Iris pigment epithelial cell (primary cell): ENCODE measurements around the gene FAF1.
A peak's percentile ranks its signal among the peaks of the same experiment; 100 is the strongest.
"Not testable (repeated sequence)": the region's sequence is repeated elsewhere in the genome, so short reads cannot be mapped to it uniquely, and the experiment has no call there.

Source experiments
- DNase-seq: peaks from one replicate; pipeline ENCODE4 v3.0.0-alpha.2; 2011; ENCODE audit warnings: low read depth

FAF1 gene

DNA sequence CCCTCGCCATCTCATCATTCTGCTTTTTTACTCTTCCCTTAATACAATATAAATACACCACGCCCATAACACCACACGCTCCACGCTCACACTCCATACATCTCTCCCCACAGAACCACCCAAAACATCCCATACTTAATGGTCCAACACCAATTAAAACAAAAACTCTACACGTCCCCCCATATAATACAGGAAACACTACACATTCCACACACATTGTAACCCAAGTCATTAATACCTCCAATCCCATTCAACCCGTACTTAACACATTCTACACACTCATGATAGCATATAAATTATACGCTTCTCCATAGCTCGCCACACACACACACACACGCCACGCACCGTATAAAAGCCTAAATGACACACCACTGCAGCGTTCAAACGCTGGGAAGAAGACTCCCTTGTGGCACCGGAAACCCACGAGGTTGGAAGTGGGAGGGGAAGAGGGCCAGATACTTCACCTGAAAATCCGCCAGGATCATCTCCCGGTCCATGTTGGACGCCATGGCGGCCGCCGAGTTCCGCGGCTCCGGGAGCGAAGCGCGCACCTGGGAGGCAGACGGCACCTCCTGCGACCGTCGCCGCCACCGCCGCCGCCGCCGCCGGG, 659 bp downstream of the FAF1 start:
- DNase-seq = peak; percentile 35

DNA sequence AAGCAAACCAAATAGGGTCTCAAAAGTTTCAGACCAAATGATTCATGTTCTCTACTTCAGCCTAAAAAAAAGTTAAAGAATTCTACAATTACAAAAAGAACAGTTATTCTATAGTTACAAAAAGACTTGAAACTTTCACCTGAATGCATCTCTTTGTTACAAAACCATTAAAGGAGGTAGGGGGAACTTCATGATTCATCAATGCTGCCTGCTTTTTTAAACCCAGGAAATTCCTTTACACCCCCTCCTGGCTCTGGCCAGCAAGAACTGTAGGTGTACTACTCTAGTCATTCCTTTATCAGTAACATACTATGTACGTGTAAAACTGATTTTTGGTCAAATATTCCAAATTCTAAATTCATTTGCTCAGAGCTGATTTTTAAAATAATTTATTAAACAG, 5.0 kb downstream of the FAF1 start:
- peak; percentile 13 for DNase-seq

GRCh38 chr1:50952566-50952965, 7.5 kb downstream of the FAF1 start:
- DNase-seq = not testable (repeated sequence)

GRCh38 chr1:50950396-50950795, 9.7 kb downstream of the FAF1 start:
- no peak for DNase-seq

DNA sequence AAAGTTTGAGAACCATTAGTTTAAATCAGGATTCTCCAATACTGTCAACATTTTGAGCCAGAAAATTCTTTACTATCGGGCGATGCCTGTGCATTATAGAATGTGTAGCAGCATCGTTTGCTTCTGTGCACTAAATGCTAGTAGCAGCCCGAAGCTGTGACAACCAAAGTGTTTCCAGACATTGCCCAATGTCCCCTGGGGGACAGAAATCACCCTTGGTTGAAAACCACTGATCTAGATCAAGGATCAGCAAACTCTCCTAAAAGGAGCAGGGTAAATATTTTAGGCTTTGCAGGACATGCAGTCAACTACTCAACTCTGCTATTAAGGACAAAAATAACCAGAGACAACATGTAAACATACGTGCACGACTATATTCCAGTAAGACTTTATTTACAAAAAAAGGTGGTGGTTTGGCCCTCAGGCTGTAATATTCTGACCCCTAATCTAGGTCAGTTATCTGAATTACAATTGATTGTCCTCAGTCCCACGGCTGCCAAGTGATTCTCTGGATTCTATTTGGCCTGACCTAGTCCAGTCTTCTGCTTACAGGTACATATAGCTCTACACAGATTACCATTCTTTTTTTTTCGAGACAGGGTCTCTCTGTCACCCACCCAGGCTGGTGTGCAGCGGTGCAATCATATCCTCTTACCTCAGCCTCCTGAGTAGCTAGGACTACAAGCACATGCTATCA, 10.6 kb downstream of the FAF1 start:
- DNase-seq = no peak

DNA sequence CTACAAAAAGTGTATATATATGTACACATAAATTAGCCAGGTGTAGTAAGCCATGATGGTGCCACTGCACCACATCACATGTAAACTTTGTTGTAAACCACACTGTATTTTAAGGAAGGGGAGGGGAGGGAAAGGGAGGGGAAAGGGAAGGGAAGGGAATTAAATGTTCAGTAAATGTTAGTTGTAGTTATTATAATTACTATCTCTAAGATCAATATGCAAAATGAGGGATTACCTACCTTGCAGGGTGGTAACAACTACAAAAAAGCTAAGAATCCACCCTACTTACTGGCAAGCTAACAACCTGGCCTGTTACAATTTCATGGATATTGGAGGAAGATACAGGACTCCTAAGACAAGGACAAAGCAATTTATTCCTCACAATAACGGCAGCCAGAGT, 17.7 kb downstream of the FAF1 start:
- DNase-seq = no peak

DNA sequence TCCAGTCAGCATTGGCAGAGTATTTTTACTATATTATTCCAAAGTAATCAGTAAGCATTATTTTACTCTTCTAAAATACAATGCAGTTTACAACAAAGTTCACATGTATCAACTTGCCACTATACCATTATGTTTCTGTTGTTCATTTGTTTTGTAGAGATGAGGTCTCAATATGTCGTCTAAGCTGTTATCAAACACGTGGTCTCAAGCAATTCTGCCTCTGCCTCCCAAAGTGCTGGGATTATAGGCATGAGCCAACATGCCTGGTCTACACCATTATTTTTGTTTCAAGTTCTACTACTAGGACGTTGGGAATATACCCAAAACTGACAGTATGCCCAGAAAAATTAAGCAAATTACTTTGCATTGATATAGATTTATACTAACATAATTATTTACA, 19.8 kb downstream of the FAF1 start:
- no peak for DNase-seq

- peak; percentile 12 for DNase-seq
These were observed 23.7 kb downstream of the FAF1 start for GRCh38 chr1:50936321-50936720.

DNA sequence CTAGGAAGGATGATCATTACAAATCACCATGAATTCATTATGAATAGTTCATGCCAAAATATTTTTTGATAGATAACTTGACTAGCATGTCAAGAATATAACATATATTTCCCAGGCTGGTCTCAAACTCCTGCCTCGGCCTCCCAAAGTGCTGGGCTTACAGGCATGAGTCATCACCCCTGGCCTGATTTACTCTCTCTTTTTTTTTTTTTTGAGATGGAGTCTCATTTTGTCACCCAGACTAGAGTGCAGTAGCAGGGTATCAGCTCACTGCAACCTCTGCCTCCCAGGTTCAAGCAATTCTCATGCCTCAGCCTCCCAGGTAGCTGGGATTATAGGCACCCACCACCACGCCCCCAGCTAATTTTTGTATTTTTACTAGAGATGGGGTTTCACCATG, 24.8 kb downstream of the FAF1 start:
- peak; percentile 22 for DNase-seq

GRCh38 chr1:50934838-50935237, 25.2 kb downstream of the FAF1 start:
- no peak for DNase-seq

DNA sequence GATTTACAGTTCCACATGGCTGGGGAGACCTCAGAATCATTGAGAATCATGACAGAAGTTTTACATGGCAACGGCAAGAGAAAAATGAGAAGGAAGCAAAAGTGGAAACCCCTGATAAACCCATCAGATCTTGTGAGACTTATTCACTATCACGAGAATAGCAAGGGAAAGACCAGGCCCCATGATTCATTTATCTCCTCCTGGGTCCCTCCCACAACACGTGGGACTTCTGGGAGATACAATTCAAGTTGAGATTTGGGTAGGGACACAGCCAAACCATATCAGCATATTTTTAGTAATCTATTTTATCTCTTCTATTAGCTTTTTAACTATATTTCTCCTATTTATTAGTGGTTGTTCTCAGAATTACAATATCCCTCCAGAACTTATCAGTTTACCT, 26.3 kb downstream of the FAF1 start:
- not testable (repeated sequence) for DNase-seq

DNA sequence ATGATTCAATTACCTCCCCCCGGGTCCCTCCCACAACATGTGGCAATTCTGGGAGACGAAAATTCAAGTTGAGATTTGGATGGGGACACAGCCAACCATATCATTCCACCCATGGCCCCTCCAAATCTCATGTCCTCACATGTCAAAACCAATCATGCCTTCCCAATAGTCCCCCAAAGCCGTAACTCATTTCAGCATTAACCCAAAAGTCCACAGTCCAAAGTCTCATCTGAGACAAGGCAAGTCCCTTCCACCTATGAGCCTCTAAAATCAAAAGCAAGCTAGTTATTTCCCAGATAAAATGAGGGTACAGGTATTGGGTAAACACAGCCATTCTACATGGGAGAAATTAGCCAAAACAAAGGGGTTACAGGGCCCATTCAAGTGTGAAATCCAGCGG, 28.0 kb downstream of the FAF1 start:
- DNase-seq = not testable (repeated sequence)

GRCh38 chr1:50930965-50931737, 28.9 kb downstream of the FAF1 start:
- peak; percentile 31 for DNase-seq

DNA sequence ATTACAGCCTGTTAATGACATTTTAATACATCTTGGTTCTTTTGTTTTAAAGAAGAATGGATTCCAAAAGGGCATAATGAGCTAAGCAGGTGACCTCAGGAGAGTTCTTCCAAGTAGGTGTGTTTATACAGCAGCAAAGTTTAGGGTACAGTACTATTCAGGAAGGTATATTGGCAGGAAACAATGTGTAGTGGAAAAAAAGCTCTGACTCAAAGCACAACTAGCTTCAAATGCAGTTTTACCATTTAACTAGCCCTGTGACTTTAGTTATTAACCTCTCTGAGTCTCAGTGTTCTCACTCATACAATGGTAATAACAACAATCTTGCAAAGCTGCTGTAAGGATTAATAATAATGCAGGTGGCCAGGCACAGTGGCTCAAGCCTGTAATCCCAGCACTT, 29.9 kb downstream of the FAF1 start:
- DNase-seq = no peak

DNA sequence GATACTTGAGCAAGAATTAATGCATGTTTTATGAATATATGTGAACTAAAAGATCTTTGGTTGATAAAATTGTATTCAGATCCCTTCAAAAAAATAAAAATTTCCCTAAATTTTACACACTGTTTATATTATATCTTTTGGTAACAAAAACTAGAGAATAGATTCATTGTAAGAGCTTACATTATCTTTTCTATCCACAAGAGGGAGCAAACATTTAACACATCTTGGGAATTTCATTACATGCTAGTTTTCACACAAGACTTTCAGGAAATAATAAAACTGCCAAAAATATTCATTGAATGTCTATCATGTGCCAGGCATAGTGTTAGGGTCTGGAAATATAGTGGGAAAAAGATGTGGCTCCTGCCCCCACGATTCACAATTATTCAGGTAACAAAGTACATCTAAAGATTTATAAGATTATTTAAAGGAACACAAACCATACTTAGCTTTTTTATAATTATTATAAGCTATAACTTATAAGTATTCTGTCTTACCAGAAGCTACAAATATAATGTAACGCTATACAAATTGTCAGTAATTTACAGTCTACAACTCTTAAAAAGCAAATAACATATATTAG, 30.6 kb downstream of the FAF1 start:
- DNase-seq = peak; percentile 49

- no peak for DNase-seq
These were observed 36.5 kb downstream of the FAF1 start for GRCh38 chr1:50923564-50923963.

DNA sequence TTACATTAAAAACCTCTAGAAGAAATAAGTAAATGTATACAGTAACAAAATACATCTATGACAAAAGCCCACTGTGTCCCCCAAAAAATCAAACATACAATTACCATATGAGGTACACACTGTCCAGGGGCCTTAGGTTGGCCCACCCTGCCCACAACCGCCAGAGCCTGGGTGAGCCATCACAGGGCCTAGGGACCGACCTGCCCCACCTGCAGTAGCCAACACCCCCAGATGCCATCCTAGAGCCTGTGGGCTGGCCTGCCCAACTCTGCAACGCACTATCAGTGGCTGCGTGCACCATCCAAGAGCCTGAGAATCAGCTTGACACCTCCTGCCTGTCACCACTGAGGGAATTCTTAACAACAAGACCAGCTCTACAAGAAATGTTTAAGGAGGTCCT, 39.0 kb downstream of the FAF1 start:
- no peak for DNase-seq

DNA sequence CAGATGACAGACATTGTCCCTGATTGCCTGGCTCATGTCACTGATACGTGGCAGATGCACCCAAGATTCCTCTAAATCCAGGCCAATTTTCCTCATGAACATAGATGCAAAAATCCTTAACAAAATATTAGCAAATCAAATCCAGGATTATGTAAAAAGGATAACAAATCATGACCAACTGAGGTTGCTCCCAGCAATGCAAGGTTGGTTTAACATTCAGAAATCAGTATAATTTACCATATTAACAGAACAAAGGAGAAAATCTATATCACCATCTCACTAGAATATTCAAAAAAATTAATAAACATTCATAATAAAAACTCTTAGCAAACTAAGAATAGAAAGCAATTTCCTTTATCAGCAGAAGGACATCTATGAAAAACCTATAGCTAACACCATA, 39.7 kb downstream of the FAF1 start:
- no peak for DNase-seq

DNA sequence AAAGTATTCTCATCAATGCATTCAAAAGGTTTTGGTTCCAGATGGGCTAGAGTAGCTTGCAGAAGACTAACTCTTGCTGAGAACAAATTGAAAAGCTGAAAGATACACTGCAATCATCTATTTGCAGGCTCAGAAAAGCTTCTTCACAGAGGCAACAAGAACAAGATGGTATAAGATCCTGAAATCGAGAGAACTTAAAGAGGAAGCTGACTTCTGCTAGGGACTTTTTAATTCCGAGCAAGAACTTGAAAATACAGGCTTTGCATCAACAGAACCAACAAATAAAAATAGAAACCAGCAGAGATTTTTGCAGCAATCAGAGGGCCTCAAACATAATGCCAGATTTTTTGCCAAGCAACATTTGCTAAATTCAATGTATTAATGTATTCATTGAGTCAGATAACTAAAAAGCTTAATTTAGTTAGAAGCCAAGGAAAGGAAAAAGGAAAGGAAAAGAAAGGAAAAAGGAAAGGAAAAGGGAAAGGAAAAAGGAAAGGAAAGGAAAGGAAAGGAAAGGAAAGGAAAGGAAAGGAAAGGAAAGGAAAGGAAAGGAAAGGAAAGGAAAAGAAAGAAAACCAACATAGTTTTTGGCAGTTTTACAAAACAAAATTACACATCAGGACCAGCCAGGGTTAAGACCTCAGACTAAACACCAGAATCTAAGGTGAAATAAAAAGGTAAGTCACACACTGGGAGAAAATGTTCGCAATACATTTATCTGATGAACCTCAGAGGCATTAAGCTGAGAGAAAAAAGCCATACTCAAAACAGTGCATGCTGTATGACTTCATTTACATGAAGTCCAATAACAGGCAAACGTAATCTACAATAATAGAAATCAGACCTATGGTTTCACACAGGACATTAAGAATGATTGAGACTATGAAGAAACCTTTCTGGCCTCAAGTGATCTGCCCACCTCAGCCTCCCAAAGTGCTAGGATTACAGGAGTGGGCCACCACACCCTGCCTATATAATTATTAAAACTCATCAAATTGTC, 42.6 kb downstream of the FAF1 start:
- DNase-seq = no peak

- no peak for DNase-seq
These were observed 44.4 kb downstream of the FAF1 start for GRCh38 chr1:50915621-50916020.

GRCh38 chr1:50913954-50914353, 46.1 kb downstream of the FAF1 start:
- peak; percentile 21 for DNase-seq

GRCh38 chr1:50910356-50910755, 49.7 kb downstream of the FAF1 start:
- not testable (repeated sequence) for DNase-seq
